AG10803 (cell line): ENCODE data around the gene PTPRC.

Experiments used
- DNase-seq: peaks from one replicate; pipeline ENCODE4 v3.0.0; 2010; ENCODE audit warnings: low read depth
- H3K4me3 ChIP-seq: 2 replicates; pipeline ENCODE4 v1.5.1; 2011; ENCODE audit warnings: mild to moderate bottlenecking, low read length, control low read depth
- TF ChIP-seq, protein P1 (sequence below): conservative IDR thresholded peaks from 2 replicates; pipeline ENCODE4 v1.5.1; 2011; ENCODE audit warnings: mild to moderate bottlenecking, low read length, control low read depth, inconsistent platforms

Gene PTPRC

DNA sequence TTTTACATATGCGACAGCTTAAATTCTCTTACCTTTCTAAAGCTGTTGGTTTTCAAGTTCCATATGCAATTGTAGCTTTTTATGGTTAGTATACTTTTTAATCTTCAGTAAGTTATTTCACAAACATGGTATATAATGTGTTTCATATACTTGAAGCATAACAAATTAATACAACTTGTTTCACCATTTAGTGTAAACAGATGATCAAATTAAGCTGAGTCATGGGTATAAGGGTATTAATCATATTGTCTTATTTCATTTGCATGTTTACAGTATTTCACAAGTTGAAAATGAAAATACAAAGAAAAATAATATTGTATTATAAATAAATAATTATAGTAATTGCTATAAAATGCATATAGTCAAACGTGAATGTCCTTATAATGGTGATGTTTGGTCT lies 92.1 kb downstream of the PTPRC start:
- H3K4me3 ChIP-seq: no peak overlapping the region
- TF ChIP-seq, protein P1, sequence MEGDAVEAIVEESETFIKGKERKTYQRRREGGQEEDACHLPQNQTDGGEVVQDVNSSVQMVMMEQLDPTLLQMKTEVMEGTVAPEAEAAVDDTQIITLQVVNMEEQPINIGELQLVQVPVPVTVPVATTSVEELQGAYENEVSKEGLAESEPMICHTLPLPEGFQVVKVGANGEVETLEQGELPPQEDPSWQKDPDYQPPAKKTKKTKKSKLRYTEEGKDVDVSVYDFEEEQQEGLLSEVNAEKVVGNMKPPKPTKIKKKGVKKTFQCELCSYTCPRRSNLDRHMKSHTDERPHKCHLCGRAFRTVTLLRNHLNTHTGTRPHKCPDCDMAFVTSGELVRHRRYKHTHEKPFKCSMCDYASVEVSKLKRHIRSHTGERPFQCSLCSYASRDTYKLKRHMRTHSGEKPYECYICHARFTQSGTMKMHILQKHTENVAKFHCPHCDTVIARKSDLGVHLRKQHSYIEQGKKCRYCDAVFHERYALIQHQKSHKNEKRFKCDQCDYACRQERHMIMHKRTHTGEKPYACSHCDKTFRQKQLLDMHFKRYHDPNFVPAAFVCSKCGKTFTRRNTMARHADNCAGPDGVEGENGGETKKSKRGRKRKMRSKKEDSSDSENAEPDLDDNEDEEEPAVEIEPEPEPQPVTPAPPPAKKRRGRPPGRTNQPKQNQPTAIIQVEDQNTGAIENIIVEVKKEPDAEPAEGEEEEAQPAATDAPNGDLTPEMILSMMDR: no peak
- DNase-seq: no peak

DNA sequence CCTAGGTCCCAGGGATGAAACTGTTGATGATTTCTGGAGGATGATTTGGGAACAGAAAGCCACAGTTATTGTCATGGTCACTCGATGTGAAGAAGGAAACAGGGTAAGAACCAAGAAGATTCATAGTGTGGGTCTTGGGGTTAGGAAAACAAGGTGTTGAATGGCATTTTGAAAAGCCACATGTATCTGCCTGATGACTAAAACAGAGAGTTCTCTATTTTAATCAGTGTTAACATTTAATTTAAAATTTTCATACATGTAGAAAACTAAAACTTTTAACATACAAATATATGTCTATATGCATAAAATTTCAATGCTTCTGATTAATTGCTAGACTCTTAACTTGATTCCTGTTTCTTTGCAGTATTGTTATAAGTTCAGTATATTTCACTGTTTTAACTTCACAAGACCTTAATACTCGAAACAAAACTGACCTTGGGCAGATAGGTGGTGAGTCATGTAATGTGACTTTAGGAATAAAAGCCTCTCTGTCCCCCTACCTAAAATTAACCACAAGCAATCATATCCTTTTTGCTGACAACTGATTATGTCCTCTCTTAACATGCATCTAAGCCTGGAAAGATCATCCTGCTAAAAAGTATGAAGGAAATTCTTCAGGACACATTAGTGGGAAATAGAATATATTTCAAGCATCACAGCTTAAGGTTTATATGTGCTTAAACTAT lies 95.6 kb downstream of the PTPRC start:
- no peak overlapping the region for H3K4me3 ChIP-seq
- no peak for DNase-seq
- TF ChIP-seq, protein P1: no peak

DNA sequence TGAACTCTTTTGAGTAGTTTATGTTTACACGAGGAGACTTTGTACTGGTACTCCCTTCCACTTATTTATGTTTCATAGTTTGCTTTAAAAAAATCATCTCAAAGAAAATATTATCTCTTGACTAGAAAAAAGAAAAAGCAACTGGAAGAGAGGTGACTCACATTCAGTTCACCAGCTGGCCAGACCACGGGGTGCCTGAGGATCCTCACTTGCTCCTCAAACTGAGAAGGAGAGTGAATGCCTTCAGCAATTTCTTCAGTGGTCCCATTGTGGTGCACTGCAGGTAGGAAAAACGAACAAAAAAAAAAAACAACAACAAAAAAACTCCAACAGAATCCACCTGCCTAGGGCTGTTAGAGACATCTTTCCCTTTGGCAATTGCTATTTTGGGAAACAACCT lies 102.9 kb downstream of the PTPRC start:
- no peak overlapping the region for H3K4me3 ChIP-seq
- TF ChIP-seq, protein P1: no peak
- DNase-seq: peak; percentile 8

GRCh38 chr1:198747127-198747526 lies 108.3 kb downstream of the PTPRC start:
- H3K4me3 ChIP-seq: no peak overlapping the region
- DNase-seq: no peak
- TF ChIP-seq, protein P1: no peak

DNA sequence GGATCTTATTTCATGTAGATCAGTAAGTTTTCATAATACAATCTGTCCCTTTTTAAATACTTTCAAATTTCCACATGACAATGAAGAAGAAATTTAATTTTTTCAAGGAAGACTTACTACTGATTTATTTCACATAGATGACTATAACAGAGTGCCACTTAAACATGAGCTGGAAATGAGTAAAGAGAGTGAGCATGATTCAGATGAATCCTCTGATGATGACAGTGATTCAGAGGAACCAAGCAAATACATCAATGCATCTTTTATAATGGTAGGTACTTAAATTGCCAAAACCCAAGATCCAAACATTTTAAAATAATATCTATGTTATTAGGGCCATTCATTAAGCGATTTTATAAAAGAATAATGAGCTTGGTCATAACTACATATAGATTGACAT lies 110.4 kb downstream of the PTPRC start:
- TF ChIP-seq, protein P1: no peak
- no peak for DNase-seq

GRCh38 chr1:198750081-198750480 lies 111.2 kb downstream of the PTPRC start:
- DNase-seq: no peak
- no peak overlapping the region for H3K4me3 ChIP-seq
- TF ChIP-seq, protein P1: no peak

More for the DNA sequence above, 110.4 kb downstream of the PTPRC start:
- no peak overlapping the region for H3K4me3 ChIP-seq

DNA sequence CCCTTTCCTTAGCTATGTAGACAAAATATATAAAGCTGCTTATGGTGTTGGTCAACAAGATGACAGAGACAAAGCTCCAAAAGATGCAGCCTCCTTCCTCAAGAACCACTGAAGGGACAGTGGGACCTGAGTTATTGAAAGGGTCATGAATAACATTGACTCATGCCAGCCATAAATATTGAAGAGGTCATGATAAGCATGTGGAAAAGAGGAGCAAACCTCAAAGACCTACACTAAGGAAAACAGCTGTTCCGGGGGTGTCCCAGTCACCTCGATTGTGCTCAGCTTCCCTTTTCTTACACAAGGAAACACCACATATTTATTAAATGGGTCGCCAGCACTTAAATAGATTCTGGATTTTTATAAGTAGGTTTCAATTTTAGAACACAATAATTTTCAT lies 112.9 kb downstream of the PTPRC start:
- TF ChIP-seq, protein P1: no peak
- DNase-seq: no peak
- H3K4me3 ChIP-seq: no peak overlapping the region
